Effector memory CD4-positive, alpha-beta T cell (primary cell): ENCODE results near the gene ACADM.
"Not testable (repeated sequence)": the region's sequence is repeated elsewhere in the genome, so short reads cannot be mapped to it uniquely, and the experiment has no call there.

Source experiments
- DNase-seq, 3 donors: peaks; one replicate each; pipeline ENCODE4 v3.0.0-alpha.2; 2020
- H3K27ac ChIP-seq: 2 replicates; pipeline ENCODE4 v1.7.0; 2013; ENCODE audit warnings: mild to moderate bottlenecking, low read length, moderate library complexity; ENCODE audit not compliant: insufficient read depth, poor library complexity, severe bottlenecking
- H3K27me3 ChIP-seq: replicated peaks from 2 replicates; pipeline ENCODE4 v1.7.0; 2013; ENCODE audit warnings: mild to moderate bottlenecking, low read length; ENCODE audit not compliant: insufficient read depth, control insufficient read depth, poor library complexity, severe bottlenecking
- H3K36me3 ChIP-seq: 2 replicates; pipeline ENCODE4 v1.7.0; 2013; ENCODE audit warnings: mild to moderate bottlenecking, low read length, moderate library complexity; ENCODE audit not compliant: control insufficient read depth, insufficient read depth
- H3K4me1 ChIP-seq: 2 replicates; pipeline ENCODE4 v1.7.0; 2013; ENCODE audit warnings: low read length, mild to moderate bottlenecking; ENCODE audit not compliant: control insufficient read depth, insufficient read depth, poor library complexity, severe bottlenecking
- H3K4me3 ChIP-seq: 2 replicates; pipeline ENCODE4 v1.7.0; 2013; ENCODE audit warnings: low read length, low read depth, mild to moderate bottlenecking; ENCODE audit not compliant: insufficient read depth, poor library complexity, severe bottlenecking
- H3K9me3 ChIP-seq: 2 replicates; pipeline ENCODE4 v1.7.0; 2013; ENCODE audit warnings: mild to moderate bottlenecking, low read length, moderate library complexity; ENCODE audit not compliant: control insufficient read depth
- total RNA-seq, 3 donors: gene quantifications; one replicate each; lab custom pipeline; 2026; lab: John Stamatoyannopoulos, UW

ACADM gene
- total RNA-seq: 21.3 to 25.9 (median 21.8) reads per million in 3 donors

- peak within 1 kb of the TSS; percentile 93 for H3K4me3 ChIP-seq
- H3K36me3 ChIP-seq: no peaks in the 10 kb centered on the region
- no peaks in the 10 kb centered on the region for H3K27me3 ChIP-seq
- peak; percentile 65 to 73 (median 67) for DNase-seq
- H3K9me3 ChIP-seq: no peaks in the 10 kb centered on the region
- H3K27ac ChIP-seq: peak within 1 kb of the TSS; percentile 70
- H3K4me1 ChIP-seq: peaks cover 16% of the 10 kb centered on the region
Measured at GRCh38 chr1:75724472-75725022, at the start of gene ACADM. ACADM (plus strand) TSS chr1:75724709; CDS start chr1:75724788, 79 bp downstream.

GRCh38 chr1:75677443-75677842 is 47.1 kb upstream of the ACADM start:
- Histone ChIP-seq H3K4me1 (no peaks in the 10 kb centered on the region), H3K4me3 (no peak overlapping the region), H3K9me3 (no peaks in the 10 kb centered on the region), H3K27ac (no peak overlapping the region), H3K27me3 (no peaks in the 10 kb centered on the region), H3K36me3 (no peaks in the 10 kb centered on the region)
- DNase-seq: no peak

GRCh38 chr1:75677964-75678363 is 46.5 kb upstream of the ACADM start:
- H3K9me3 ChIP-seq, DNase-seq, H3K4me3 ChIP-seq, H3K27ac ChIP-seq, H3K36me3 ChIP-seq, H3K27me3 ChIP-seq, H3K4me1 ChIP-seq: not testable (repeated sequence)

GRCh38 chr1:75690547-75690946 is 34.0 kb upstream of the ACADM start:
- Histone ChIP-seq H3K36me3 (no peaks in the 10 kb centered on the region), H3K9me3 (no peaks in the 10 kb centered on the region), H3K4me1 (no peaks in the 10 kb centered on the region), H3K27ac (no peak overlapping the region), H3K4me3 (no peak overlapping the region), H3K27me3 (no peaks in the 10 kb centered on the region)
- no peak for DNase-seq

GRCh38 chr1:75693551-75693950 is 31.0 kb upstream of the ACADM start:
- Histone ChIP-seq H3K27ac (no peak overlapping the region), H3K27me3 (no peaks in the 10 kb centered on the region), H3K4me3 (no peak overlapping the region), H3K9me3 (no peaks in the 10 kb centered on the region), H3K36me3 (no peaks in the 10 kb centered on the region), H3K4me1 (no peaks in the 10 kb centered on the region)
- DNase-seq: no peak

- Histone ChIP-seq H3K9me3 (no peaks in the 10 kb centered on the region), H3K4me1 (no peaks in the 10 kb centered on the region), H3K36me3 (no peaks in the 10 kb centered on the region), H3K27ac (no peak overlapping the region), H3K4me3 (no peak overlapping the region), H3K27me3 (no peaks in the 10 kb centered on the region)
- no peak for DNase-seq
Measured at GRCh38 chr1:75696000-75696399, 28.5 kb upstream of the ACADM start.

GRCh38 chr1:75707191-75707590 is 17.3 kb upstream of the ACADM start:
- no peak overlapping the region for H3K27ac ChIP-seq
- no peaks in the 10 kb centered on the region for H3K4me1 ChIP-seq
- no peak overlapping the region for H3K4me3 ChIP-seq
- H3K9me3 ChIP-seq: no peaks in the 10 kb centered on the region
- no peaks in the 10 kb centered on the region for H3K36me3 ChIP-seq
- H3K27me3 ChIP-seq: no peaks in the 10 kb centered on the region
- no peak for DNase-seq

GRCh38 chr1:75708910-75709309 is 15.6 kb upstream of the ACADM start:
- Histone ChIP-seq H3K4me1 (no peaks in the 10 kb centered on the region), H3K27ac (no peak overlapping the region), H3K4me3 (no peak overlapping the region), H3K36me3 (no peaks in the 10 kb centered on the region), H3K27me3 (no peaks in the 10 kb centered on the region), H3K9me3 (no peaks in the 10 kb centered on the region)
- DNase-seq: no peak

- no peak for DNase-seq
- Histone ChIP-seq H3K27me3 (no peaks in the 10 kb centered on the region), H3K36me3 (no peaks in the 10 kb centered on the region), H3K27ac (no peak overlapping the region), H3K4me3 (no peak overlapping the region), H3K9me3 (no peaks in the 10 kb centered on the region), H3K4me1 (no peaks in the 10 kb centered on the region)
Measured at GRCh38 chr1:75710832-75711231, 13.7 kb upstream of the ACADM start.

- Histone ChIP-seq H3K36me3 (no peaks in the 10 kb centered on the region), H3K27me3 (no peaks in the 10 kb centered on the region), H3K4me1 (no peaks in the 10 kb centered on the region), H3K4me3 (no peak overlapping the region), H3K9me3 (no peaks in the 10 kb centered on the region), H3K27ac (no peak overlapping the region)
- DNase-seq: no peak
Measured at GRCh38 chr1:75711846-75712245, 12.7 kb upstream of the ACADM start.
